ENCODE results near the gene LRRC63.

Gene LRRC63

GRCh38 chr13:46232281-46232680 is 20.6 kb downstream of the LRRC63 start (continued):
- TF ChIP-seq ZNF518A (tag by site-specific recombination; conservative IDR thresholded peaks at IDR 0.05; ENCODE audit: low read depth), result no peak
- no peak for TF ChIP-seq ZNF140 (tag by site-specific recombination; IDR thresholded peaks at IDR 0.05)
- no peak for TF ChIP-seq ZBTB1 (tag by site-specific recombination; IDR thresholded peaks at IDR 0.05)
- TF ChIP-seq ZNF621 (tag by site-specific recombination; IDR thresholded peaks at IDR 0.05), result no peak
- TF ChIP-seq ZSCAN4 (tag by site-specific recombination; IDR thresholded peaks at IDR 0.05), result no peak

- Histone ChIP-seq H3K9me3 (ENCODE audit: control insufficient read depth, insufficient read depth, low read depth, low read length) (no peaks in the 10 kb centered on the region), H3K36me3 (ENCODE audit: control insufficient read depth in 2 of 2, insufficient read depth in 1 of 2, low read length in 2 of 2) (no peaks in the 10 kb centered on the region), H3K4me1 (ENCODE audit: control insufficient read depth, insufficient read depth, low read length) (no peaks in the 10 kb centered on the region), H3K4me3 (ENCODE audit: low read depth, low read length) (no peak overlapping the region), H3K27ac (ENCODE audit: extremely low read depth, low read depth, low read length) (no peak overlapping the region)
- CTCF ChIA-PET, result interaction anchor here (0.7 kb wide), 1 partner anchor 650 kb away, joined by 3 read pairs; no protein-coding TSS in a partner anchor
- POLR2A ChIA-PET, result no interaction called here
- TF ChIP-seq PRDM1 (tag by site-specific recombination; IDR thresholded peaks at IDR 0.05), result no peak
- no peak for TF ChIP-seq ZSCAN18 (tag by site-specific recombination; IDR thresholded peaks at IDR 0.05)
- TF ChIP-seq ZNF510 (tag by site-specific recombination; IDR thresholded peaks at IDR 0.05; ENCODE audit: insufficient replicate concordance), result no peak
Observed at GRCh38 chr13:46235286-46235685, 23.6 kb downstream of the LRRC63 start.

- H3K27ac ChIP-seq (ENCODE audit: extremely low read depth, low read depth, low read length), result no peak overlapping the region
- H3K4me1 ChIP-seq (ENCODE audit: control insufficient read depth, insufficient read depth, low read length), result no peaks in the 10 kb centered on the region
- POLR2A ChIA-PET, result no interaction called here
- H3K4me3 ChIP-seq (ENCODE audit: low read depth, low read length), result no peak overlapping the region
- no peaks in the 10 kb centered on the region for H3K9me3 ChIP-seq (ENCODE audit: control insufficient read depth, insufficient read depth, low read depth, low read length)
- H3K36me3 ChIP-seq (ENCODE audit: control insufficient read depth in 2 of 2, insufficient read depth in 1 of 2, low read length in 2 of 2), result no peaks in the 10 kb centered on the region
- CTCF ChIA-PET, result no interaction called here
- no peak for TF ChIP-seq ZNF76 (tag by site-specific recombination; IDR thresholded peaks at IDR 0.05; ENCODE audit: borderline replicate concordance, low read depth)
- no peak for TF ChIP-seq KLF8 (tag by site-specific recombination; IDR thresholded peaks at IDR 0.05)
- no peak for TF ChIP-seq MZF1 (tag by site-specific recombination; IDR thresholded peaks at IDR 0.05; ENCODE audit: borderline replicate concordance)
- TF ChIP-seq ZBTB21 (tag by site-specific recombination; IDR thresholded peaks at IDR 0.05), result no peak
- no peak for TF ChIP-seq ELK4 (IDR thresholded peaks at IDR 0.05; ENCODE audit: borderline replicate concordance, low read depth, low read length)
- no peak for TF ChIP-seq ZNF792 (tag by site-specific recombination; IDR thresholded peaks at IDR 0.05)
- TF ChIP-seq ZNF350 (tag by site-specific recombination; IDR thresholded peaks at IDR 0.05), result no peak
- no peak for TF ChIP-seq PRDM4 (tag by site-specific recombination; IDR thresholded peaks at IDR 0.05)
- TF ChIP-seq ZNF274 (IDR thresholded peaks at IDR 0.05; ENCODE audit: low read length), result no peak
- TF ChIP-seq ZNF274 (tag by site-specific recombination; IDR thresholded peaks at IDR 0.05; ENCODE audit: borderline replicate concordance), result no peak
- TF ChIP-seq ZNF654 (tag by site-specific recombination; IDR thresholded peaks at IDR 0.05; ENCODE audit: low read depth), result no peak
- TF ChIP-seq ZNF629 (tag by site-specific recombination; IDR thresholded peaks at IDR 0.05), result no peak
- TF ChIP-seq ZNF645 (tag by site-specific recombination; IDR thresholded peaks at IDR 0.05), result no peak
- TF ChIP-seq ZNF155 (tag by site-specific recombination; IDR thresholded peaks at IDR 0.05), result no peak
Observed at GRCh38 chr13:46265292-46265691, 53.6 kb downstream of the LRRC63 start.
